Hematopoietic multipotent progenitor cell treated with erythropoietin and hydrocortisone succinate and interleukin-3 and kit ligand, for 6 days (in vitro differentiated cells): ENCODE data around the gene CBX8.

Source experiments
- DNase-seq: peaks from one replicate; pipeline ENCODE4 v3.0.0-alpha.2; 2015

CBX8 gene

DNA sequence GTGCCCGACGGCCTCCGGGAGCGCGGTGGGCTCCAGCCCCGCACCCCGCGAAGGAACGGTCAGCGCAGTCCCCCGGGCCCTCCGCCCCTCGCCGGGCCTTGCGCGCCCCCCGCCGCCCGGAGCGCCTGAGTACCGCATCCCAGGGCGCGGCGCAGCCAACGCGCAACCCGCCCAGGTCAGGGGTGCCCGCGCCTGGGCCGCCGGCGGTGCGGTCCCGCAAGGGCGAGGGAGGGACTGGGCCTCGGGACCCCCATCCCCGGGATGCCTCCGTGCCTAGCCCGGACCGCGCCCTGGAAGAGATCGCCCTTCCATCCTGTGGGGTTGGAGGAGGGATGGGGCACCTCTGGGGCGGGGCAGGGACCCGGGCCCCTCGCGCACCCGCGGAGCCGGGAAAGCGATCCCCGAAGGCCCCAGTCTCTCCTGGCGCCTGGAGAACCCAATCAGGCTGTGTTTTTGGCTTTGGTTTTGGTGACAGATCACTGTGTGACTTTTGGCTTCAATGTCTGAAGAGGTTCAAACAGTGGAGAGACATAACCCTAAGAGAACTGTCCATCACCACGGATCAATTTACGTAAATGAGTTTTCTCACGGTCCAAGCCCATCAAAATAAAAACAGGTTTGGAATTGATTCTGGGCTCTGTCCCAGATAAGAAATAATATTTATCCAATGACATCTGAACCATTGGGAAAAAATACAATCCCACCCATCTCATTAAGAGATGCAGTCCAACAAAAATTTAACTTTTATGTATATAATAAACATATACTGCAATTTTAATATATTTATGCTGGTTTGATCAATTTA lies 48.4 kb downstream of the CBX8 start:
- no peak for DNase-seq

DNA sequence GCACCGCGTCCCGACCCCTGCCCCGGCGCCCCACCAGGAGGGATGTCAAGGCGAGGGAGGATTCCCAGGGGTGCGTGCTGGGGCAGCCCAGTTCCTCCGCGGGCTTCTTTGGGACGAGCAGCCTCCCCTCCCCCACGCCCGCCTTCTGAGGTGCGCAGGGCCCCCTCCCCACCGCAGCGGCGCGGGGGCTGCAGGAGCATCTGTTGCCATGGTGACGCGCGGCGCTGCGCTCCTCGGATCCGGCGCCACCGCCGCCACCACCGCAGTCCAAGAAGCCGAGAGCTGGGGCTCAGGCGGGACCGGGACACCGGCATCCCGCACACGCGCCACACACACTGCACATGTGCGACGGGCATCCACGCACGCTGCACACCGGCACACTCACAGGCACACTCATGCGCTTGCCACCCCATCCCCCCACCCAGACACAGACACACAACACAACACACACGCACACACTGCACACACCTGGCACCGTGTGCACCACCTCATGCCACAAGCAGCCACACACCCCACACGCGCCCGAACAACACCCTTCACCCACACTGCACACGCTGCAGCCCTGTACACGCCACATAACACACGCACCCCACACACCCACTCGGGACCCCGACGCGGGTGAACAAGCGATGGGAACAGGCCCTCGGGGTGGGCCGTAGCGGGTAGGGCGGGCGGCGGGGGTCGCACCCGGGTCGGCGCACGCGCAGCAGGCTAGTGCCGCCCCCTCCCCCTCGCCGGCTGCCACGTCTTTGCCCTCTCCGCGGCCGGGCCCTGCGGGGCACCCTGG lies 49.2 kb downstream of the CBX8 start:
- DNase-seq, result no peak

DNA sequence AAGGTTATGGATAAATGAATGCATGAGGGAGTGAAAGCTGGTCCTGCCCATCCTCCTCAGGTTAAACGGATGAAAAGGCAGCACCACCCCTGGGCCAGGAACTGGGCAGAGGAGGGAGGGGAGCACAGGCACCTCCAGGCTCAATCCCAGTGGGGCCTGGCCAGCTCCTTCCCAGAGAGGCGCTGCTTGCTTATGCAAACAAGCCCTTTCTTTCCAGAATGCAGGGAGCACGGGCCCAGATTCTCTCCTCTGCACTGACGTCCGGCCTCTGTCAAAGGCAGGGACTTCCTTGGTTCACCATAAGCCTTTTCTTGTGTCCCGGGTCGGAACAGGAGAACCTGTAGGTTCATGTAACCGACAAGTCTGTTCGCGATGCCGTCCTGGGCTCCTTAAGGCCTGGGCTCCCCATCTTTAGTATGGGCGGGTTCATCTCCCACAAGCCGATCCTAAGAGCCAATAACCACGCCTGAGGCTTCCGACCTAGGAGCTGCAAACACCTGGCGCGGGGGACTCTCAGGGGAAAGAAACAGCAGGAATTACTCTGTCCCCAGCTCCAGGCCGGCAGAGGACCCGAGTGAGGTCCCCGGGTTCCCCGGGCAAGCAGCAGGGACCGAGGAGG lies 49.9 kb downstream of the CBX8 start:
- no peak for DNase-seq

DNA sequence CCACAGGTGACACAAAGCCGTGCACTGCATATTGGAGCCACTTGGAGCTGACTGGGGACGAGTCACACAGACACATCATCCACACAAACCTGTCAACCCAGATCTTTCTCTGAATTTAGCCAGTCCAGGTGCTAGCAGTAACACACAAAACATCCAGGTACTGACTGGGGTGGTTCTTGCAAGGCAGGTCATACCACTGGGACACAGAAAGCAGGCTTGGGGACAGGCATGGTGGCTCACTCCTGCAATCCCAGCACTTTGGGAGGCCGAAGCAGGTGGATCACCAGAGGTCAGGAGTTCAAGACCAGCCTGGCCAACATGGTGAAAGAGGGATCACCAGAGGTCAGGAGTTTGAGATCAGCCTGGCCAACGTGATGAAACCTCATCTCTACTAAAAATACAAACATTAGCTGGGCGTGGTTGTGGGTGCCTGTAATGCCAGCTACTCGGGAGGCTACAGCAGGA lies 51.2 kb downstream of the CBX8 start:
- no peak for DNase-seq

DNA sequence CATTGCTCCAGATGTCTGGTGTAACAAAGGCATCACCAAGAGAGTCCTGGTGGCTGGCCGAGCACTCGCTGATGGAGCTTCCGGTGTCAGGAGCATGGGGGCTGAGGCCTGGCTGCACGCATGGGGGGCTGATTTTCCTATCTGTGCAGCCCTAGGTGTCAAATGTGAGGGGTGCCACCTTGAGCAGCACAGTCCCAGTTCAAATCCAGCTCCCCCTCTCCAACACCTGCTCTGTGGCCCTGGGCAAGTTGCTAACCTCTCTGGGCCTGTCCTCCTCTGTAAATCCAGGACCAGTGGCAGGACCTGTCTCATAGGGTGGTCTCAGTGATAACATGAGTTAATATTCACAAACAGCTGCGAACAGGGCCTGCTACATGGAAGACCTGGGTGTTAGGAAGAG lies 53.3 kb downstream of the CBX8 start:
- no peak for DNase-seq

DNA sequence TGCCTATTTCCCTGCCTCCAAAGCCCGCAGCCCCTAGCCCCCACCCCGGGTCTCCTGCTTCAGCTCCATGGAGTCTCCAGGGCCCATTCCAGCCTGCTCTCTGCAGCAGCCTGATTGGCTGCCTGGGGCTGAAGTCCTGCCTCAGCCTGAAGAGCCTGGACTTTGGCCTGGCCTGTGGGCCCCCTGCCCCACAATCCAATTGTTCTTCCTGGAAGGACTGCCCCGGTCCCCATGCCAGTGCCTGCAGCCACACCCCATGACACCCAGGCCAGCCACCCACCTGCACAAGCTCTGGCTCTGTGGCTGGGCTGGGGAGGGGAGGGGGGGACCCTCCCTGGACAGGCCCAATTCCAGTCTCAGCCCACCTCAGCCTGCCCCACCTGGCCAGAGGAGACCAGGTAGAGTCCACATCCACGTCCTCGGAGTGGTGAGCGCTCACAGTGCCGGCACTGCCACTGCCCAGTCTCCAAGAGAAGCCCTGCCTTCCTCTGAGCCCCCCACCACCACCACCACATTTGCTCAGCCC lies 53.9 kb downstream of the CBX8 start:
- DNase-seq, result no peak

DNA sequence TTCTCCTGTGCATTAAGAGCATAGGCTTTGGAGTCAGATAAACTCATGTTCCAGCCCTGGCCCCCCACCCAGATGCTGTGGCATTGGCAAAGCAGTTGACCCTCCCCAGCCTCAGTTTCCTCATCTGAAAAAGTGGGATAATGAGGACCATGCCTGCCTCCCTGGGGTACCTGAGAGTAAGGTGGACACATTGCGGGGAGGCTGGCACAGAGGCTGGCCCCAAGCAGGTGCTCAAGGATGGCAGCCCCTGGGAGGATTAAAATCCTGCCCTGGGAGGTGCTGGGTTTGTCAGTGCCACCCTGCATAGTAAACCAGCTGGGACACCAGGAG lies 54.3 kb downstream of the CBX8 start:
- no peak for DNase-seq
